ENCODE results near the gene KSR2. TPM values are rescaled to one million over a fixed set of nuclear protein-coding genes. Genes with fewer than 3 reads are reported as not detected.
A peak's percentile ranks its signal among the peaks of the same experiment; 100 is the strongest.

The KSR2 gene
- 1.3 and 1.4 TPM in 2 replicates for total RNA-seq (2021)
- long read RNA-seq, partial matches to known transcripts, result 4 of 5 reads
- long read RNA-seq, other reads (novel, unspliced or antisense), result 1 of 5 reads

GRCh38 chr12:117968826-117969659 lies at the start of gene KSR2:
Gene KSR2, minus strand, starts transcription at chr12:117968990. Its CDS starts 735 bp downstream, at chr12:117968255.
- H3K23me2 ChIP-seq (ENCODE audit: insufficient read length, low read depth, low read length, poor library complexity, severe bottlenecking), result peaks cover 17% of the 10 kb centered on the region
- H3K18ac ChIP-seq (ENCODE audit: insufficient read length, low read depth, low read length), result no peak within 1 kb of the TSS
- H3K9me3 ChIP-seq (ENCODE audit: control insufficient read depth, low read depth, low read length), result no peaks in the 10 kb centered on the region
- H2BK15ac ChIP-seq (ENCODE audit: low read depth, low read length), result no peak within 1 kb of the TSS
- H2BK20ac ChIP-seq (ENCODE audit: low read depth, low read length, poor library complexity, severe bottlenecking), result no peak within 1 kb of the TSS
- no peaks in the 10 kb centered on the region for H4K20me1 ChIP-seq (ENCODE audit: control insufficient read depth, insufficient read depth, insufficient read length)
- no peak within 1 kb of the TSS for H2AK5ac ChIP-seq (ENCODE audit: insufficient read length, low read length)
- no peak within 1 kb of the TSS for H2BK5ac ChIP-seq (ENCODE audit: insufficient read length, low read length)
- H4K5ac ChIP-seq (ENCODE audit: insufficient read length, low read depth, low read length), result no peak within 1 kb of the TSS
- WGBS (ENCODE audit: extremely low coverage, insufficient read length, low lambda C conversion rate), result no CpG with 5 or more reads among the region's 86 CpGs
- TF ChIP-seq CTCF (conservative IDR thresholded peaks at IDR 0.05), result no peak
- no peak within 1 kb of the TSS for H3T11ph ChIP-seq (ENCODE audit: low read length)
- H3K4ac ChIP-seq (ENCODE audit: low read depth, low read length), result no peak within 1 kb of the TSS
- no peak within 1 kb of the TSS for H4K8ac ChIP-seq (replicated peaks; ENCODE audit: insufficient read length, low read depth, low read length)
- no peak within 1 kb of the TSS for H3K27ac ChIP-seq (ENCODE audit: insufficient read length, low read depth, low read length)
- peak within 1 kb of the TSS; percentile 97 for H3K4me2 ChIP-seq (ENCODE audit: insufficient read depth, insufficient read length, low read length)
- Mint-ChIP-seq H3K27ac (peak within 1 kb of the TSS; percentile 71 to 81 (median 75)), H3K9me3 (peaks cover 14 to 19% of the 10 kb centered on the region in 2 experiments), H3K4me3 (peak within 1 kb of the TSS; percentile 87 to 96), H3K36me3 (ENCODE audit: insufficient read depth in 1 of 3, low read depth in 3 of 3) (peaks cover 3 to 17% (median 3%) of the 10 kb centered on the region in 3 experiments; a peak in 6 of 7 replicates), H3K27me3 (ENCODE audit: low read depth) (peaks cover 39% of the 10 kb centered on the region), H3K4me1 (peaks cover 20% of the 10 kb centered on the region in 2 experiments)
- H3K23ac ChIP-seq (ENCODE audit: insufficient read length, low read depth, low read length), result no peak within 1 kb of the TSS
- peak; percentile 96 for DNase-seq
- no peak within 1 kb of the TSS for H3K56ac ChIP-seq (ENCODE audit: insufficient read length, low read depth, low read length)
- no peak within 1 kb of the TSS for H2BK12ac ChIP-seq (ENCODE audit: insufficient read length, low read depth, low read length)
- no peak within 1 kb of the TSS for H4K91ac ChIP-seq (ENCODE audit: insufficient read length, low read depth, low read length)
- H3K4me1 ChIP-seq (ENCODE audit: insufficient read depth, low read length), result peaks cover 2% of the 10 kb centered on the region; the same call in 1 of the 2 replicates
- H3K79me1 ChIP-seq (ENCODE audit: insufficient read depth, low read depth, low read length, poor library complexity, severe bottlenecking), result no peaks in the 10 kb centered on the region
- H2BK120ac ChIP-seq (ENCODE audit: low read depth, low read length, poor library complexity, severe bottlenecking), result no peak within 1 kb of the TSS
- H3K9ac ChIP-seq (ENCODE audit: extremely low read depth, insufficient read length, low read length), result peak within 1 kb of the TSS; percentile 48
- H3K27me3 ChIP-seq (ENCODE audit: insufficient read depth, low read length), result no peaks in the 10 kb centered on the region
- H3K79me2 ChIP-seq (ENCODE audit: insufficient read depth, low read length), result no peaks in the 10 kb centered on the region
- peak within 1 kb of the TSS; percentile 64; the same call in 1 of the 2 replicates for H3K14ac ChIP-seq (ENCODE audit: insufficient read depth, low read length)
- H2AFZ ChIP-seq (ENCODE audit: low read length), result peak within 1 kb of the TSS; percentile 51

Data from H9 (cell line).